GM18858 (cell line): ENCODE data around the gene ANKMY2.
"Not testable (repeated sequence)": the region's sequence is repeated elsewhere in the genome, so short reads cannot be mapped to it uniquely, and the experiment has no call there.

Source experiments
- ATAC-seq: cut with Tn5 transposase; IDR thresholded peaks from one replicate; pipeline ENCODE4 v1.9.1; 2021; ENCODE audit not compliant: unreplicated experiment

The ANKMY2 gene

GRCh38 chr7:16645593-16646471 lies at the start of gene ANKMY2, which contains the start of gene BZW2:
TSS of gene ANKMY2 (minus strand) at chr7:16645754. CDS start at chr7:16645573, 181 bp downstream.
TSS of gene BZW2 (plus strand) at chr7:16646181. CDS start at chr7:16665444, 19,263 bp downstream.
- ATAC-seq = peak; percentile 94

GRCh38 chr7:16694806-16695205 lies 49.3 kb upstream of the ANKMY2 start:
- ATAC-seq = no peak

GRCh38 chr7:16693601-16694318 lies 48.2 kb upstream of the ANKMY2 start:
- ATAC-seq = no peak

GRCh38 chr7:16691241-16691640 lies 45.7 kb upstream of the ANKMY2 start:
- no peak for ATAC-seq

- no peak for ATAC-seq
Observed at GRCh38 chr7:16688249-16688648, 42.7 kb upstream of the ANKMY2 start.

GRCh38 chr7:16685535-16685934 lies 40.0 kb upstream of the ANKMY2 start:
- no peak for ATAC-seq

GRCh38 chr7:16684935-16685334 lies 39.4 kb upstream of the ANKMY2 start:
- no peak for ATAC-seq

- not testable (repeated sequence) for ATAC-seq
Observed at GRCh38 chr7:16678645-16679566, 33.4 kb upstream of the ANKMY2 start.

- no peak for ATAC-seq
Observed at GRCh38 chr7:16677978-16678494, 32.5 kb upstream of the ANKMY2 start.

GRCh38 chr7:16675277-16675676 lies 29.7 kb upstream of the ANKMY2 start:
- ATAC-seq = no peak

- ATAC-seq = no peak
Observed at GRCh38 chr7:16671811-16672210, 26.3 kb upstream of the ANKMY2 start.

GRCh38 chr7:16670731-16671344 lies 25.3 kb upstream of the ANKMY2 start:
- ATAC-seq = no peak

- ATAC-seq = no peak
Observed at GRCh38 chr7:16670021-16670420, 24.5 kb upstream of the ANKMY2 start.

- ATAC-seq = no peak
Observed at GRCh38 chr7:16669581-16669980, 24.0 kb upstream of the ANKMY2 start.

GRCh38 chr7:16668978-16669377 lies 23.4 kb upstream of the ANKMY2 start:
- no peak for ATAC-seq

- ATAC-seq = no peak
Observed at GRCh38 chr7:16668049-16668858, 22.7 kb upstream of the ANKMY2 start.

GRCh38 chr7:16667355-16667754 lies 21.8 kb upstream of the ANKMY2 start:
- ATAC-seq = no peak

GRCh38 chr7:16661924-16662323 lies 16.4 kb upstream of the ANKMY2 start:
- ATAC-seq = no peak

- no peak for ATAC-seq
Observed at GRCh38 chr7:16660702-16661464, 15.3 kb upstream of the ANKMY2 start.
